GM12873 (cell line): ENCODE results near the gene AKAP7.

Experiments
- TF ChIP-seq, protein P1 (sequence below): IDR thresholded peaks from 2 replicates; pipeline ENCODE4 v1.5.1; 2012; ENCODE audit warnings: low read depth, mild to moderate bottlenecking, moderate library complexity, low read length, control low read depth; ENCODE audit not compliant: insufficient read depth; ENCODE audit errors: missing control alignments

AKAP7 gene

DNA sequence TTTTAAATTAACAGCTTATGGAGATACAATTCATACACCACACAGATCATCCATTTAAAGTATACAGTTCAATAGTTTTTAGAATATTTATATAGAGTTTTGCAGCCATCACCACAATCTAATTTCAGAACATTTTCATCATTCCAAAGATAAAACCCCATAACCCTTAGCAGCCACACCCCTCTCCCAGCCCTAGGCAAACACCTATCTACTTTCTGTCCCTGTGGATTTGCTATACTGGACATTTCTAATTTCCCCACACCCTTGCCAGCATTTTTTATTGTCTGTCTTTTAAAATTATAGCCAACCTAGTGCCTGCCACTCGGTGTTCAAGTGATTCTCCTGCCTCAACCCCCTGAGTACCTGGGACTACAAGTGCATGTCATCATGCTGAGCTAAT lies 23.0 kb upstream of the AKAP7 start:
- TF ChIP-seq, protein P1, sequence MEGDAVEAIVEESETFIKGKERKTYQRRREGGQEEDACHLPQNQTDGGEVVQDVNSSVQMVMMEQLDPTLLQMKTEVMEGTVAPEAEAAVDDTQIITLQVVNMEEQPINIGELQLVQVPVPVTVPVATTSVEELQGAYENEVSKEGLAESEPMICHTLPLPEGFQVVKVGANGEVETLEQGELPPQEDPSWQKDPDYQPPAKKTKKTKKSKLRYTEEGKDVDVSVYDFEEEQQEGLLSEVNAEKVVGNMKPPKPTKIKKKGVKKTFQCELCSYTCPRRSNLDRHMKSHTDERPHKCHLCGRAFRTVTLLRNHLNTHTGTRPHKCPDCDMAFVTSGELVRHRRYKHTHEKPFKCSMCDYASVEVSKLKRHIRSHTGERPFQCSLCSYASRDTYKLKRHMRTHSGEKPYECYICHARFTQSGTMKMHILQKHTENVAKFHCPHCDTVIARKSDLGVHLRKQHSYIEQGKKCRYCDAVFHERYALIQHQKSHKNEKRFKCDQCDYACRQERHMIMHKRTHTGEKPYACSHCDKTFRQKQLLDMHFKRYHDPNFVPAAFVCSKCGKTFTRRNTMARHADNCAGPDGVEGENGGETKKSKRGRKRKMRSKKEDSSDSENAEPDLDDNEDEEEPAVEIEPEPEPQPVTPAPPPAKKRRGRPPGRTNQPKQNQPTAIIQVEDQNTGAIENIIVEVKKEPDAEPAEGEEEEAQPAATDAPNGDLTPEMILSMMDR, result no peak

DNA sequence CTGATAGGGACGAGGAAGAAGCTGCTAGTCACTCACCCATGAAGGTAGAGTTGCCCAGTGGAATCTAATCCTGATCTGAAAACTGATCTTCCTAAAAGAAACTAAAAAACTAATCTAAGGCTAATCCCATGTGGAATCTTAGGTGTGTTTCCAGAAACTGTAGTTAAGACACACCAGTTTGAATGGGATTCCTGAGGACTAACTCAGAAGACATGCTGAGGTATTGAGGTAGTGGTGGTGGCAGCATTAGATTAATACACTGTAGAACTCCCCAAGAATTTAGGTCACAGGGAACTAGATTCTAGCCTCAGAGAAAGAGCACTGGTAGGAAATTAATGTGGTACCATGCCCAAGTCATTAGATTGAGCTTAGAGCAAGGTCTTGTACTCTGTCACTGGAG lies 19.6 kb upstream of the AKAP7 start:
- TF ChIP-seq, protein P1, result no peak

GRCh38 chr6:131116321-131116720 lies 18.9 kb upstream of the AKAP7 start:
- TF ChIP-seq, protein P1, result no peak

- TF ChIP-seq, protein P1, result peak; percentile 36
Measured at GRCh38 chr6:131116755-131117360, 18.4 kb upstream of the AKAP7 start.

DNA sequence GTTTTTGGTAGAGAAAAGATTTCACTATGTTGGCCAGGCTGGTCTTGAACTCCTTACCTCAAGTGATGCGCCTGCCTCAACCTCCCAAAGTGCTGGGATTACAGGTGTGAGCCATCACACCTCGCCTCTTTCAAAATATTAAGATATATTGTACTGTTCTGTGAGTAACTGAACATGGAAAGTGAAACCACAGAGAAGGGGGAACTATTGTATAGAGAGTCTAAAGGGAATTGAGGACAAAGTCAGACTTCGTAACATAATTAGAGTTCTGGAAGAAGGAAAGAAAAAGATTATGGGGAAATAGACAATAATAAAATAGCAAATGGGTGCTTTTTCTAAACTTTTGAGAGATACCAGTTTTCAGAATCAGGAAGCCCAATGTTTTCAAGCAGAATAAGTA lies 17.4 kb upstream of the AKAP7 start:
- TF ChIP-seq, protein P1, result no peak

GRCh38 chr6:131122007-131122406 lies 13.3 kb upstream of the AKAP7 start:
- TF ChIP-seq, protein P1, result no peak

- TF ChIP-seq, protein P1, result no peak
Measured at GRCh38 chr6:131122516-131122915, 12.8 kb upstream of the AKAP7 start.
